NCI-H345 (cell line): Measurements from ENCODE around the gene RAB27A.
"Not testable (repeated sequence)": the region's sequence is repeated elsewhere in the genome, so short reads cannot be mapped to it uniquely, and the experiment has no call there.

Source experiments
- DNase-seq: peaks from one replicate; lab custom pipeline; 2025; lab: John Stamatoyannopoulos, UW

The RAB27A gene

DNA sequence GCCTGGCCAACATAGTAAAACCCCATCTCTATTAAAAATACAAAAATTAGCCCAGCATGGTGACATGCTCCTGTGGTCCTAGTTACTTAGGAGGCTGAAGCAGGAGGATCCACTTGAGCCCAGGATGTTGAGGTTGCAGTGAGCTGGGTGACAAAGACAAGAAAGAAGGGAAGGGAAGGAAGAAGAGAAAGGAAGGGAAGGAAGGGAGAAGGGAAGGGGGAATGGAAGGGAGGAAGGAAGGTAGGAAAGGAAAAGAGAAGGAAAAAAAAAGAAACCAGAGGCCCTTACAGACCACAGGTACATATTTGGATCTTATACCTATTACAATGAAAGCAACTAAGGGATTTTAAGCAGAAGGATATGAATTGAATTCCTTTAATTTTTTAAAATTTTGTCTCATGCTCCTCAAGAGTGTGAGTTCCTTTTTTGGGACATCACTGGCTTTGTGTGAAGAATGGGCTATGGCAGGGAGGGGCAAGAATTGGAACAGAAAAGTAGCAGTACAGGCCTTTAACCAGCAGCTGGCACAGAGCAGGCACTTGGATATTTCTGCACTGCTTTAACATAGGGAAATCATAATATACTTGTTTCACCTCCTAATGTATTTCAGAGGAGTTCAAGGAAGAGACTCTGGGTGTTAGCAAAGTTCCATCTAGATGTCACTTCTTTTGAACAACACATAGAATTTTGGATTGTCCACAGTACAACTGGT lies 7.9 kb downstream of the RAB27A start:
- no peak for DNase-seq

DNA sequence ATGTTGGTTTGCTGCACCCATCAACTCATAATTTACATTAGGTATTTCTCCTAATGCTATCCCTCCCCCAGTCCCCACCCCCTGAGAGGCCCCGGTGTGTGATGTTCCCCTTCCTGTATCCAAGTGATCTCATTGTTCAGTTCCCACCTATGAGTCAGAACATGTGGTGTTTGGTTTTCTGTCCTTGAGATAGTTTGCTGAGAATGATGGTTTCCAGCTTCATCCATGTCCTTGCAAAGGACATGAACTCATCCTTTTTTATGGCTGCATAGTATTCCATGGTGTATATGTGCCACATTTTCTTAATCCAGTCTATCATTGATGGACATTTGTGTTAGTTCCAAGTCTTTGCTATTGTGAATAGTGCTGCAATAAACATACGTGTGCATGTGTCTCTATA lies 9.0 kb downstream of the RAB27A start:
- DNase-seq: not testable (repeated sequence)

DNA sequence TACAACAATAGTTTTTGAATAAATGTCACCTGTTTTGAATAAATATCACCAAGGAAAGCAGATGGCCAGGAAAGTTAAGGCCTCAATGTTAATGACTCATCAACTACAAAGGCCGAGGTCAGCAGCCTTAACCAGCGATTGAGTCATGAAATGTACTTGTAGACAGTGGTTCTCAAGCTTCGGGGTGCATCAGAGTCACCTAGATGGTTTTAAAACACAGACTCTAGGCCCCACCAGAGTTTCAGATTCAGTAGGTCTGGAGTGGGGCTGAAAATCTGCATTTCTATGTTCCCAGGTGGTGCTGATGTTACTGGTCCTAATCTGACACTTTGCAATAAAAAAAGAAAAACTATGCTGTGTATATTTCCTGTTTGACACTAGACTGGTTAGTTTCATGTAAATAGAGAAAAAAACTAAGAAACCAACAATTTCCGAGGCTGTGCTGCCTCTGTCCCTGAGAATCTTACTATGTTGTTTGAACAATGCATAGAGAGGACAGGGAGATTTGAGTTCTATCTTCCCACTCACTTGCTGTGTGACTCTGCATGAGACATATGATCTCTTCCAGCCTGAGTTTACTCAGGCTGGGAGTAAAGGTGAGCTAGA lies 9.8 kb downstream of the RAB27A start:
- no peak for DNase-seq

DNA sequence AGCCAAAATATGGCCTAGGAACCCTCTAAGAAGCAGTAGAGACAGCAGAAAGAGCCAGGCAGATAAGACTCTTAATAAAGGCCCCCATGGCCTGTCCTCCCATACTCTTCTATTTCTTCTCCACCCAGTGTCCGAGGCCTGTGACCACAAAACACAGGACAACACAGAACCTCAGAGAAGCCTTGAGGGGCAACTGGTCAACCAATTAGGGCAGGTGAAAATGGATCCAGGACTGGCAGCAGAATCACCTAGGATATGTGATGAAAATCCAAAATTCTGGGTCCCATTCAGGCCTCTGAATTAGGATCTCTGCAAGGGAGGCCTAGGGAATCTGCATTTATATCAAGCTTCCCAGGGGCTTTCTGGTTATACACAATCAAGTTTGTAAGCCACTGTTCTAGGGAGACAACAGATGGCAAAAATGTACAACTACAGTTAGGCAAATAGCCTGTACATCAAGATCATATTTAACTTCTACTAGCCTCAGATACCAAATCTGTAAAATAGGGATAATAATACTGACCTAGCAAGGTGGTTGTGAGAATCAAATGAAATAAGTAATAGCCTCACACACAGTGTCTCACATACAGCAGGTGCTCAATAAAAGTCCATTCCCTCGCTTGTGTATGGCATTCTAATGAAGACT lies 10.4 kb downstream of the RAB27A start:
- DNase-seq: no peak

DNA sequence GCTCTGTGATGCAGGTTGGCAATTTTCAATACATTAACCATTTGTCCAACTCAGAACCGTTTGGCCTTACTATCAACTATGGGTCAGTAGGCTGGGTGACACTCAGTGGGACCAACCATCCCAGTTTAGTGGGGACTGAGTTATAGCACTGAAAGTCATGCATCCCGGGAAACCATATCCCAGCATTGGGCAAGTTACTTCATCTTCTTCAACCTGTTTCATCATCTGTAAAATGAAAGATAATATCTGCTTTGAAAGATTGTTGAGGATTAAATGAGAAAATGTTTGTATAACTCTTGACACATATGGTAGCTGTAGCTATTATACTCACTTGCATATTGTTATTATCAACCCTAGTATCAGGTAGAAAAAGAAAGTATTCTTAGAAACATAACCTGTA lies 11.9 kb downstream of the RAB27A start:
- DNase-seq: no peak

DNA sequence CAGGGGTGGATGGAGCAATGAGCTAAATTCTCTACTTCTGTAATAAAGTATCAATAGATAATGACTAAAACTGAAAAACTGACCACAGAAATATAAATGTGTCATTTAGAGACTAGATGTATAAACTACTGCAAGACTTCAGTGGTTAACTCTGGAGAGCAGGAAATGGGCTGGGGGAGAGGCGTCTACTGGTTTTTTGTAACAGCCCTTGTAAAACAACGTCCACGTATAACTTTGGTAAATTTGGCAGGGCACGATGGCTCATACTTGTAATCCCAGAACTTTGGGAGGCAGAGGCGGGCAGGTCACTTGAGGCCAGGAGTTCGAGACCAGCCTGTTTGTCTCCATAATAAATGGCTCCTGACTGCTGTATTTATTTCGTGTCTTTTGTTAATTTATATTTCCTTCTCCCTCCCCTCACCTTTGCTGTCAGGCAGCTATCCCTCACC lies 12.5 kb downstream of the RAB27A start:
- no peak for DNase-seq

DNA sequence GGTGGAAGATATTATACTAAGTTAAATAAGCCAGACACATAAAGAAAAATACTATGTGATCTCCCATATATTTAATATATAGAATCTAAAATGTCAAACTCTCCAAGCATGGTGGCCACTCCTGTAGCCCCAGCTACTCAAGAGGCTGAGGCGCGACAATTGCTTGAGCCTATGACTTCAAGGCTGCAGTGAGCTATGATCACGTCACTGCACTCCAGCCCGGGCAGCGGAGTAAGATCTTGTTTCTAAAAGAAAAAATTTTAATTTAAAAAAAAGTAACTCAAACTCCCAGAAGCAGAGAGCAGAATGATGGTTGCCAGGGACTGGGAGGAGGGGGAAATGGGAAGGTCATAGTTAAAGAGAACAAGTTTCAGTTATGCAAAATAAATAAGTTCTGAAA lies 13.3 kb downstream of the RAB27A start:
- DNase-seq: no peak

DNA sequence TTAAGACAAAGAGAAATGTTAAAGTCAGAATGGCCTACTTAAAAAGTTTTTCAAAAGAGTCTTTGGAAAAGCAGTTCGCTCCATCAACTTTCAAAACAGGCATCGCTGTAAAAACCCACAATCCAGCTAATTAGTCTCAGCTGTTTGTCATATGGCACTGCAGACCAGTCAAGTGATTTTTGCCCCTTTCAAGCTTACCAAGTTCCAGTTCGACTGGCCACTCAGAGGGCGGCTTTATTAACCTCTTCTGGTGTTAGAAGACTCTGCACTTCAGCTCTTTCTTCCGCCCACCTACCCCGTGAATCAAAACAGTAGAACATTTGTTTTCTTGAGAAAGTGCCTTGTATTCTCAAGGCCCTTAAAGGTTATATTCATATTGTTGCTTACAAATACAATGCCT lies 19.3 kb downstream of the RAB27A start:
- DNase-seq: no peak

DNA sequence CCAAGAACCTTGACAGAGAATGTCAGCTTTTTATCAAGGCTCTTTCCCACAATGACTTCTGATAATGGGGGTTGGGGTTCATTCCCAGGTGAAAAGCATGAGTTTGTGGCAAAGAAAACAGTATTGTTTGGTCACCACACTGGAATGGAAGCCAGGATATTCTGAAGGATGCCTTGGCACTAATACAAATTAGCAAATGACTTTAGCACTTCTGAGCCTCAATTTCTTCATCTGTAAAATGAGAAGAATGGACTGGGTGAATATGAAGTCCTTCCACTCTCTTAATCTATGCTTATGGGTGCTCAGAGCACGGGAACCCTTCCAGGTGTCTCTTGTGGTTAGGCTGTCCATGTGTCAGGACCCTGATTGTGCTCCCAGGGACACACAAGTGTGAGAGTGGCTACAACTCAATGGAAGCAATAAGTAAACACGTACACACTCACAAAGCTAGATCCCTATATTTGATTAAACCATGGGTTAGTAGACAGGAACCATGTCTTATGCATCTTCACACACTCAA lies 21.4 kb downstream of the RAB27A start:
- no peak for DNase-seq

DNA sequence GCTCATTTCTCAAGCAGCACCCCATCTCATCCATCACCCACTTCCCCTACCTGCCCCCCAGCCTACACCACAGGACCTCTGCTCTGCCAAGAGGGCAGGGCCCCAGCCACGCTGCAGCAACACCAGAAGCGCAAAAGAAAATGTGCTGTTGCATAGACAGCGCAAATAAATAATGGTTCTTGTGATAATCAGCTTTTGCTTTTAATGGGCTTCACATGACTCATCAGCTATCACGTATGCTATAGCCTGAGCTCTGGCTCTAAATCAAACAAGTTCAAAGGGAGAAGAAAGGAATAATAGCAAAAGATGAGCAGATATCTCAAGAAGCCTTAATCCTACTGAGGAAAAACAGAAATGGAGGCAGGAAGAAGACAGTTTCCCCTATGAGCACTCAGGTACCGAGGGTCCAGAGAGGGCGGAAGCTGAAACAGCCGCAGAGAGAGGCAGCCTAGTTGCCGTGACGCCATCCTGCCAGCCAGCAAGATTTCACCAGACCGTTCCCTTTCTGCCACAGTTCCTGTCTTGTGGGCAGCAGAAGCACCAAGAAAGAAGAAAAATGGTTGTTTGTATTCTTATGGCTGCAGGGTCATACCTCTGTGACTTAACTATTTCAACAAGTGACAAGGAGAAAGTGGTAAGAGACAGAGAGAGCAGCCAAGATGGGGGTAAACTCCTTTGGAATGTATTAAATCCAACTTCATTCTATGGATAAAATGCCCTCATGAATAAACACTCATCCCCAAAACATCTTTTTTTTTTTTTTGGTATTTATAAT lies 22.0 kb downstream of the RAB27A start:
- DNase-seq: no peak

DNA sequence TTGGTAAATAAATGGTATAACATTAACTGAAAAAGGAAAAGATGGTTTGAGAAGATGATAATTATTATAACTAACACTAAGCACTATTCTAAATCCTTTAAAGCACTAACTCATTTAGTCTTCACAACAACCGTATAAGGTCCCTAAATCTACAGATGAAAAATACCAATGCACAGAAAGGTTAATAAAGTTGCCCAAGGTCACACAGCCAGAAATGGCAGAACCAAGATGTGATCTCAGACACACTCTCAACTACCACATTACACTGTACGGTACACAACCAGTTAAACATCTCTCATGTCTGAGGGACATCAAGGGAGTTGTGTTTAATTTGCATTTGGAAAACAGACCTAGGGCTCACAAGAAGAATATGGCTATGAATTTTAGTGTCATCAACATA lies 23.1 kb downstream of the RAB27A start:
- DNase-seq: no peak

DNA sequence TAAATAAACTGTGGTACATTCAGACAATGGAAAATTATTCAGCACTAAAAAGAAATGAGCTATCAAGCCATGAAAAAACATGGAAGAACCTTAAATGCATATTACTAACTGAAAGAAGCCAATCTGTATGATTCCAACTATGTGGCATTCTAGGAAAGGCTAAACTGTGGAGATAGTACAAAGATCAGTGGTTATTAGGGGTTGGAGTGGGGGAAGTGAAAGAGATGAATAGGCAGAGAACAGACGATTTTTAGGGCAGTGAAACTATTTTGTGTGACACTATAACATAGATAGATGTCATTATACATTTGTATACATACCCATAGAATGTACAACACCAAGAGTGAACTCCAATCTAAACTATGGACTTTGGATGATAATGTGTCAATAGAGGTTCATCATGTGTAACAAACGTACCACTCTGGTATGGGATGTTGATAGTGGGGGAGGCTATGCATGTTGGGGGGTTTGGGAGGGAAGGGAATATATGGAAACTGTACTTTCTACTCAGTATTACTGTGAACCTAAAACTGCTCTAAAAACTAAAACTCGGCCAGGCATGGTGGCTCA lies 29.0 kb downstream of the RAB27A start:
- DNase-seq: no peak

DNA sequence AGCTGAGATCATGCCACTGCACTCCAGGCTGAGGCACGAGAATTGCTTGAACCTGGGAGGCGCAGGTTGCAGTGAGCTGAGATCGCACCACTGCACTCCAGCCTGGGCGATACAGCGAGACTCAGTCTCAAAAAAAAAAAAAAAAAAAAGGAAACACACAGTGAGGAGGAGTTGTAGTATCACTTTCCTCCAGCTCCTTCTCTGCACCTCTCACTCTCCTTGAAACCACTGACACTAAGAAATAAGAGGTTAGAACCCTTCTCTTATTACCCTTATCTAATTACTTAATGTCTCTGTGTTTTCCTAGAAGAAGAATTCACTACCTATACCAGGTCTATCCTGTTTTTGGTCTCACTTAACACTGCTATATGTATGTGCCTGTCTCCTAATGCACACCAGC lies 31.7 kb downstream of the RAB27A start:
- no peak for DNase-seq

DNA sequence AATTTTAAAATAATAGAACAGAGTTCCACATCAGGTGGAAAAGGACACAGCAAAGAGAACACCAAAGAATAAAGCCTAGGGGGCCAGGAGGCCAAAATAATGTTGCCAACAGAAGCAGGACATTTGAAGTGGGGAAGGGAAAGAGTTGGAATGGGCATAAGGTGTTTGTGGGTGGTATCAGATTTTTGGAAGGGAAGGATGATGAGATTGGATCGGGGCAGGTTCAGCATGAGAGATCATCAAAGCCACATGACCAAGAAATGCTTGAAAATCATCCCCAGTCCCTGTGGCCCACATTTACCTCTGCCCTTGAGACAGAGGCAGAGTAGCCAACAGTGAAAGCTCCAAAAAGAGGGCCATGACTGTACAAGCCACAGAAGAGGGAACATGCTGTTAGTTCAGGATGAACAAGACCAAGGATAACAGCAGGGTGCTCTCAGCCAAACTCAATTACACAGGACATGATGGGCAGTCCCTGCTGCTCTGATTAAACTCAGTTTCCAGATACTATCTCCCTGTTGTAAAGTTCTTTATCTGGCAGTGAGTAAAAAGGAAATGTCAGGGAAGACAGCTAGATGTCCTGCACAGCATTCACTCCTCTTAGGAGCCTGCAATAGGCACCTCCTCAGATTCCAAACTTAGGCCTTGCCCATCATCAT lies 32.5 kb downstream of the RAB27A start:
- DNase-seq: no peak

DNA sequence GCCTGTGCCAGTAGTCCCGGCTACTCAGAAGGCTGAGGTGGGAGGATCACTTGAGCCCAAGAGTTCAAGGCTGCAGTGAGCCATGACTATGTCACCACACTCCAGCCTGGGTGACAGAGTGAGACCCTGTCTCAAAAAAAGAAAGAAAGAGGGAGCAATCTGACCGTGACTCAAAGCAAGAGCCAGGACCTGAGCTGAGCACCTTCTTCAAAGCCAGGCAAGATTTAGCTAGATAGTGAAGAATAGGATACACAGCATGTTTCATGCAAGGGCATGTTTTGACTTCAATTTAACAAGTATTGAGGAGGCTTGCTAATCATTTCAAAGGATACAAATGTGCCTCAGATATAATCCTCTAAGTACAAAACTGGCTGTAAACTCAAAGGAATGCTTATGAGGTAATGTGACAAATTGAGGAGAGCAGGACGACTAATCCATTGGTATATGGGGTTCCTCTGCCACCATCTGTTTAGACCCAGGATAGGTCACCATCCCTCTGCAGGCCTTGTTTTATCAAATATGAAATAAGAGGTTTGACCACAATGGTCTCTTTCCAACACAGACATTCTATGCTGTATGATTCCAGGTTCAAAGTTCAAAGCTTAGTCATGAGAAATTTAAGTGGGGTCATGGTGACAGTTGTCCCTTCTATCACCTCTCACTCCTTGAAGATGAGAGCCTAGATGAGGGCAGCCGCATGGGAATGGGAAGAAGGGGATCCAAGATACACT lies 33.2 kb downstream of the RAB27A start:
- no peak for DNase-seq

DNA sequence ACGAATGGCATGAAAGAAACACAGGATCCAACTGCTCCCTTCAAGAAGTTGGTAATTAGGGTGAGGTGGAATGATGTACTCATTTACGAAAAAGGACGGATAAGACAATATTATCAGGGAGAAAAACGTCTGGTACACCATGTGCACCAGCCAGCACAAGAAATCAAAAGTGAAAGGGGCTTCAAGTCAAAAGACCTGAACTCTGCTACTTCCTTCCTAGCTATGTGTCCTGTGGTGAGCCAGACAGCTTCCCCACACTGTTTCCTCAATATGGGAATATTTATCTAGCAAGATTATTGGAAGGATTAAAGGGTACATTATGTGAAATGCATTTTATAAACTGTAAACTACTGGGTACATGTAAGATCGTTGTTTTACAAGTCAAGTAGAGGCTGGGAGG lies 33.9 kb downstream of the RAB27A start:
- DNase-seq: no peak

DNA sequence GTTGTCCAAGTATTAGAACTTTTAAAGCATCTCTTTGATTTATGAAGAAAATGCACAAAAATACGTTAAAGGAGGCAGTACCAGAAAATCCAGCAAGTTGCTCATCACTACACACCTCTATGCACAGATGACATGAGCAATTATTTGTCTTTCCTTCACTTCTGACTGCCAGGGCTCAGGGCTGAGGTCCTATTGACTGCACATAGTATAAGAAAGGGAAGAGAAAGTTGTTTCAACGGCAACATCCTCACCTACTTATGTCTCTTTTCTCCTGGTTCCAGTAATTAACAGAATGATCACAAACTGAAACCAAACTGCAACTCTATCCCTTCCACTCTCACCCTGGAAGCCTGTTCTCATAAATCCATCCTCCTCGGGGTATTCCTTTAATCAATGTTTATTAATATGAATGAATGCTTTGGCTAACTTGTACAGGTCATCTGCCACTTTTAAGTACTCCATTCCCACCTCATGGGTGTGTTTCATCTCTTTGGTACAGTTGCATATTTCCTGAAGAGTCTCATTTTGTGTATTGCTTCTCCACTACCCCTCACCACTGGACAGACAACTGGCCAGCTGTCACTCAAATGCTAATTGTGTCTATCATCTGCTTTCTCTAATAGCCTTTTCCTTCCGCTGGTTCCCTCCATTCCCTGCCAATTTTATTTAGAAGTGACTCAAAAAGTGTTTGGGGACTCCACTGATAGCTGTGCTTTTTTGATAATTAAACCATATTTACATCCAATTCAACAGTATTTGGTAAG lies 34.5 kb downstream of the RAB27A start:
- DNase-seq: no peak

DNA sequence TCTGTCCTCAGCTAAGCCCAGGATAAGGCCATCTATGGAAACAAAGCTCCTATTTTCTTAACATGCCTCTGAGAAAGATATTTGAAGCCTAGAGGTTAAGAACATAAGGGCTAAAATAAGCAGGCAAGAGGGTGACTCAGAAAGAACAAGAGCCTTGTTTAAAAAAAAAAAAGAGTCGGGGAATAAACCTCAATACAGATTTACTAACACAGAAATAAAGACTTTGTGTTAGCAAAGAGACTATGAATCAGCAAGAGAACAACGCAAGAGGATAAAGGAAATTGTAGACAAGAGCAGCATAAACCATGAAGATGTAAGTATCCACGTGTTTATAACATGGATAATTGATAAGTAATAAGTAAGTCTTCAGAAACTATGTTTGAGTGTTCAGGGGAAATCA lies 36.0 kb downstream of the RAB27A start:
- no peak for DNase-seq

DNA sequence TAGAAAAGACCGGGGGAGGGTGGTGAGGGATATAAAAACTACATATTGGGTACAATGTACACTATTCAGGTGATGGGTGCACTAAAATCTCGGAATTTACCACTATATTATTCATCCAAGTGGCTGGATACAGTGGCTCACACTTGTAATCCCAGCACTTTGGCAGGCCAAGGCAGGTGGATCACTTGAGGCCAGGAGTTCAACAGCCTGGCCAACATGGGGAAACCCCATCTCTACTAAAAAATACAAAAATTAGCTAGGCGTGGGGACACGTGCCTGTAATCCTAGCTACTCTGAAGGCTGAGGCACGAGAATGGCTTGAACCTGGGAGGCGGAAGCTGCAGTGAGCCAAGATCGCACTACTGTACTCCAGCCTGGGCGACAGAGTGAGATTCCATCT lies 37.4 kb downstream of the RAB27A start:
- DNase-seq: not testable (repeated sequence)

DNA sequence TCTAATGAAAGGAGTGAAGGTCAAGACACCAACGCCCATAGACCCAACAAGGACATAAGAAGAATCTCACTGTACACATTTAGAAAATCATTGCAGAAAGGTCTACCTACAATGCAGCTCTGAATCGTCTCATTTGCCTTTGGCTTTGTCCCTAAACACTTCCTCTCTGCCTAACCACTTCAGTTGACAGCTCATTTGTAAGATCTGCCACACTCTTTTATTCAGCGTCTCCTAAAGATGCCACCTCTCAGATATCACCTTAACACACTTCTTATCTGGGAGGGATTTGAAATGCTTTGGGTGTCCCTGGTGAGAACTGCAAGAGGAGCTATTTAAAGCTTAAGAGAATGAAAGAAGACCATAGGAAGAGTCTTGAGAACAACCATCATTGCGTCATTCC lies 38.7 kb downstream of the RAB27A start:
- DNase-seq: no peak
